Endothelial cell of umbilical vein (primary cell): ENCODE measurements around the gene AMH. TPM values are rescaled to one million over a fixed set of nuclear protein-coding genes. Genes with fewer than 3 reads are reported as not detected.
A peak's percentile ranks its signal among the peaks of the same experiment; 100 is the strongest.

ENCODE experiments used
- BruUV-seq: library from RNA; stranded (reverse); fragments of 400-500 nt; replicated peaks from 2 replicates; lab custom pipeline; 2021; lab: Mats Ljungman, UMichigan
- CTCF ChIA-PET: fragments of 300-600, 350-600 bp; sonication (Branson Sonifier 250); formaldehyde crosslinking; loops from one replicate; lab custom pipeline; 2021; ENCODE audit warnings: antibody characterized with exemption, inconsistent platforms; lab: Charles Lee
- POLR2A ChIA-PET: fragments of 300-600, 350-600 bp; sonication (Branson Sonifier 250); formaldehyde crosslinking; loops from one replicate; lab custom pipeline; 2021; ENCODE audit warnings: antibody characterized with exemption, inconsistent platforms; lab: Charles Lee
- DNase-seq: peaks from one replicate; pipeline ENCODE4 v3.0.0-alpha.2; 2011; ENCODE audit warnings: low read depth, low spot score
- FAIRE-seq: peaks from 2 replicates; lab custom pipeline; 2011; peaks lifted over from hg19 to GRCh38; lab: Jason Lieb, UNC
- H2AFZ ChIP-seq: 2 replicates; pipeline ENCODE4 v1.6.0; 2012; ENCODE audit warnings: low read depth, low read length, control low read depth, inconsistent platforms
- H3K27ac ChIP-seq: 2 replicates; pipeline ENCODE4 v1.5.1; 2011; ENCODE audit warnings: low read depth, mild to moderate bottlenecking, control low read depth, low read length, moderate library complexity; ENCODE audit not compliant: insufficient read depth
- H3K27me3 ChIP-seq, 2 experiments: 2 replicates each; pipeline versions ENCODE4 v1.6.0 to v1.6.1; 2011; ENCODE audit warnings: low read length in 2 of 2, mixed read lengths in 1 of 2; ENCODE audit not compliant: control insufficient read depth in 2 of 2, insufficient read depth in 2 of 2
- H3K36me3 ChIP-seq, 2 experiments: 2 replicates in 1 of 2; 3 replicates in 1 of 2; pipeline ENCODE4 v1.5.1; 2011; ENCODE audit warnings: low read length in 2 of 2, mild to moderate bottlenecking in 1 of 2, moderate library complexity in 1 of 2; ENCODE audit not compliant: control insufficient read depth in 2 of 2, insufficient read depth in 2 of 2; ENCODE audit errors: extremely low read depth in 1 of 2
- H3K4me1 ChIP-seq: 3 replicates; pipeline ENCODE4 v1.5.1; 2011; ENCODE audit warnings: mild to moderate bottlenecking, low read length; ENCODE audit not compliant: control insufficient read depth, insufficient read depth; ENCODE audit errors: extremely low read depth
- H3K4me2 ChIP-seq: 2 replicates; pipeline ENCODE4 v1.6.1; 2011; ENCODE audit warnings: low read length, control low read depth, mixed read lengths; ENCODE audit not compliant: insufficient read depth
- H3K4me3 ChIP-seq, 3 experiments: fragments of 200-600 bp in 1 of 3; sonication (generic), shearing (Covaris generic) in 1 of 3; replicated peaks in 1 of 3; 2 replicates each; pipeline ENCODE4 v1.5.1; 2011 to 2016; ENCODE audit warnings: control low read depth in 3 of 3, low read length in 3 of 3, mild to moderate bottlenecking in 2 of 3, inconsistent platforms in 1 of 3, low read depth in 1 of 3, moderate library complexity in 1 of 3; ENCODE audit not compliant: insufficient read depth in 1 of 3
- H3K79me2 ChIP-seq: 2 replicates; pipeline ENCODE4 v1.6.0; 2012; ENCODE audit warnings: low read length, inconsistent platforms; ENCODE audit not compliant: control insufficient read depth, insufficient read depth
- H3K9ac ChIP-seq: replicated peaks from 2 replicates; pipeline ENCODE3; 2011; ENCODE audit warnings: low read length, control low read depth; ENCODE audit not compliant: insufficient read depth; ENCODE audit errors: extremely low read depth
- H3K9me1 ChIP-seq: replicated peaks from 3 replicates; pipeline ENCODE4 v1.6.0; 2011; ENCODE audit warnings: mild to moderate bottlenecking, low read length; ENCODE audit not compliant: control insufficient read depth, insufficient read depth; ENCODE audit errors: extremely low read depth
- H3K9me3 ChIP-seq: replicated peaks from 2 replicates; pipeline ENCODE4 v1.5.1; 2012; ENCODE audit warnings: low read length, inconsistent platforms; ENCODE audit not compliant: control insufficient read depth, insufficient read depth
- H4K20me1 ChIP-seq: replicated peaks from 2 replicates; pipeline ENCODE3; 2011; ENCODE audit warnings: mild to moderate bottlenecking, low read length; ENCODE audit not compliant: control insufficient read depth, insufficient read depth; ENCODE audit errors: extremely low read depth
- dilution Hi-C: fragments of 300-500 bp; cut with MboI; formaldehyde crosslinking; loops from one replicate; pipeline ENCODE4 v1.15.0; 2019; ENCODE audit warnings: low sequenced_read_pairs; ENCODE audit not compliant: extremely low pct_ligation_motif_present
- intact Hi-C: fragments of 100-400 bp; cut with micrococcal nuclease; formaldehyde crosslinking; loops from one replicate; pipeline ENCODE4 v1.10.0; 2022
- polyA plus RNA-seq, 4 experiments: library from polyadenylated mRNA; depleted of rRNA in 3 of 4; stranded (reverse) in 3 of 4; unstranded in 1 of 4; fragments of >200 nt; gene quantifications; 2 replicates each; pipeline versions ENCODE4 v1.2.1 to v1.2.3, GENCODE V29; 2011 to 2012; ENCODE audit warnings: missing spikeins in 1 of 4
- total RNA-seq: library from RNA; stranded (reverse); gene quantifications from 2 replicates; pipeline ENCODE4 v1.2.3, GENCODE V29; 2021
- TF ChIP-seq, protein P1 (sequence below): IDR thresholded peaks from 2 replicates; pipeline ENCODE4 v1.6.1; 2011; ENCODE audit not compliant: insufficient read depth, insufficient read length
- TF ChIP-seq, protein P2 (sequence below), 2 donors: IDR thresholded peaks; 1 replicate in 1 of 2; 2 replicates in 1 of 2; pipeline ENCODE4 v1.5.1; 2011; ENCODE audit warnings: low read length in 2 of 2, mild to moderate bottlenecking in 2 of 2, moderate library complexity in 2 of 2, control low read depth in 1 of 2, inconsistent platforms in 1 of 2, low read depth in 1 of 2; ENCODE audit not compliant: insufficient read depth in 1 of 2; ENCODE audit errors: extremely low read depth in 1 of 2

The AMH gene
- total and polyA plus RNA-seq, 2 donors (not counting 3 experiments of a cell fraction or from before 2014, with no cell fraction given) = 3.3 to 9.6 TPM

DNA sequence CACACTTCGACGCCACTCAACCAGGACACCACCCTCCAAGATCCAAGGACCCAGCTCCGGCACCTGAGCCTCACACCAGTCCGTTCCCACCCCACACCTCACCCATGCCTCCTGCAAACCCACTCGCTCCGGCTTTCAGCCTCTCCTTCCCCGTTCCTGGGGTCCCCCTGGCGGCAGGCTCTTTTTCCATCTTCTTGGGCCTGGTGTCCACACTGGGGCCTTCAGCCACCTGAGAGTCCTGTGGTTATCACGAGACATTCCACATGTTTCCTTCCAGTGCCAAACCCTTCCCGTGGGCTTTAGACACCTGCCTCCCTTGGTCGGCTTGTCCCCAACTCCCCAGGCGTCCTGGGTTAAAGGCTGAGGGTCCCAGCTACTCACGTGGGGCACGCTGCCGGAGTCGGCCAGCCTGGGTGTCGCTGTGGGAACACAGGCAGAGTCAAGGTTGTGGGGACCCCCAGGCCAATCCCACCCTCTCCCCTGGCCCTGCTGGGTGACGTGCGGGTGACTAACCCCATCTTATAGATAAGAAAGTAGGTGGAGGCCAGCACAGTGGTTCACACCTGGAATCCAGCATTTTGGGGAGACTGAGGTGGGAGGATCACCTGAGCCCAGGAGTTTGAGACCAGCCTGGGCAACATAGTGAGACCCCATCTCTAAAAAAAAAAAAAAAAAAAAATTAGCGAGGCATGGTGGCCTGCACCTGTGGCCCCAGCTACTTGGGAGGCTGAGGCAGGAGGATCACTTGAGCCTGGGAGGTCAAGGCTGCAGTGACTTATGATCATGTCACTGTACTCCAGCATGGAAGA, 5.1 kb downstream of the AMH start:
- no peak for FAIRE-seq
- Histone ChIP-seq H4K20me1 (no peaks in the 10 kb centered on the region), H3K9me1 (no peaks in the 10 kb centered on the region), H3K9ac (no peak overlapping the region), H3K27me3 (peaks cover 22 to 40% of the 10 kb centered on the region in 2 experiments), H3K27ac (no peak overlapping the region), H3K4me2 (no peak overlapping the region), H2AFZ (no peak overlapping the region), H3K36me3 (no peaks in the 10 kb centered on the region), H3K79me2 (no peaks in the 10 kb centered on the region), H3K9me3 (no peaks in the 10 kb centered on the region), H3K4me3 (no peak overlapping the region), H3K4me1 (peaks cover 11% of the 10 kb centered on the region)
- POLR2A ChIA-PET = interaction anchor here (1.5 kb wide), 1 partner anchor 14 kb away, joined by 3 read pairs; no protein-coding TSS in a partner anchor
- no TSS peak for BruUV-seq
- TF ChIP-seq, protein P1, sequence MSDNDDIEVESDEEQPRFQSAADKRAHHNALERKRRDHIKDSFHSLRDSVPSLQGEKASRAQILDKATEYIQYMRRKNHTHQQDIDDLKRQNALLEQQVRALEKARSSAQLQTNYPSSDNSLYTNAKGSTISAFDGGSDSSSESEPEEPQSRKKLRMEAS = no peak
- TF ChIP-seq, protein P2, sequence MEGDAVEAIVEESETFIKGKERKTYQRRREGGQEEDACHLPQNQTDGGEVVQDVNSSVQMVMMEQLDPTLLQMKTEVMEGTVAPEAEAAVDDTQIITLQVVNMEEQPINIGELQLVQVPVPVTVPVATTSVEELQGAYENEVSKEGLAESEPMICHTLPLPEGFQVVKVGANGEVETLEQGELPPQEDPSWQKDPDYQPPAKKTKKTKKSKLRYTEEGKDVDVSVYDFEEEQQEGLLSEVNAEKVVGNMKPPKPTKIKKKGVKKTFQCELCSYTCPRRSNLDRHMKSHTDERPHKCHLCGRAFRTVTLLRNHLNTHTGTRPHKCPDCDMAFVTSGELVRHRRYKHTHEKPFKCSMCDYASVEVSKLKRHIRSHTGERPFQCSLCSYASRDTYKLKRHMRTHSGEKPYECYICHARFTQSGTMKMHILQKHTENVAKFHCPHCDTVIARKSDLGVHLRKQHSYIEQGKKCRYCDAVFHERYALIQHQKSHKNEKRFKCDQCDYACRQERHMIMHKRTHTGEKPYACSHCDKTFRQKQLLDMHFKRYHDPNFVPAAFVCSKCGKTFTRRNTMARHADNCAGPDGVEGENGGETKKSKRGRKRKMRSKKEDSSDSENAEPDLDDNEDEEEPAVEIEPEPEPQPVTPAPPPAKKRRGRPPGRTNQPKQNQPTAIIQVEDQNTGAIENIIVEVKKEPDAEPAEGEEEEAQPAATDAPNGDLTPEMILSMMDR (IDR thresholded peaks at IDR 0.05; ENCODE audit: extremely low read depth in 1 of 2, insufficient read depth in 1 of 2, low read depth in 1 of 2, low read length in 2 of 2) = peak; percentile 31 to 65
- intact Hi-C loops = loop anchor here (1.0 kb wide), 1 partner anchor 18 kb away; the partner anchor contains the start of genes PLEKHJ1 and SF3A2
- peak; percentile 51 for DNase-seq
- dilution Hi-C loops = no loop called here
- CTCF ChIA-PET = interaction anchor here (0.8 to 3.2 kb wide), 7 partner anchors 13 to 98 kb away, joined by 3 to 15 read pairs (median 6); partner anchors contain the start of gene PLEKHJ1
